HepG2 (cell line): ENCODE results near the gene TPGS1. TPM values are rescaled to one million over a fixed set of nuclear protein-coding genes. Genes with fewer than 3 reads are reported as not detected.

Source experiments
- ATAC-seq: fragments of 200-7000 bp; cut with Tn5 transposase; 3 replicates; pipeline ENCODE4 v1.9.1; 2020; ENCODE audit warnings: mild to moderate bottlenecking, moderate library complexity
- BruUV-seq: library from RNA; stranded (reverse); fragments of 400-500 nt; replicated peaks from 2 replicates; lab custom pipeline; 2021; lab: Mats Ljungman, UMichigan
- CTCF ChIA-PET: fragments of 300-600 bp; formaldehyde crosslinking; extraction: SDS; loops from one replicate; lab custom pipeline; 2021; ENCODE audit warnings: low total read pairs, inconsistent platforms, low intra/inter-chr PET ratio; lab: Yijun Ruan, JAX
- POLR2A ChIA-PET: fragments of 350-600 bp; sonication (Branson Sonifier 250); formaldehyde crosslinking; loops from one replicate; lab custom pipeline; 2020; ENCODE audit warnings: antibody characterized with exemption, inconsistent platforms; lab: Yijun Ruan, JAX
- DNase-seq: peaks from one replicate; pipeline ENCODE4 v3.0.0-alpha.2; 2015; ENCODE audit warnings: low spot score
- FAIRE-seq: peaks from 3 replicates; lab custom pipeline; 2011; peaks lifted over from hg19 to GRCh38; lab: Jason Lieb, UNC
- H2AFZ ChIP-seq: one replicate; pipeline ENCODE4 v1.6.1; 2011; ENCODE audit warnings: low read length, inconsistent platforms
- H3K27ac ChIP-seq: fragments of 300-600 bp; 3 replicates; pipeline ENCODE4 v1.8.0; 2011; ENCODE audit warnings: mixed run types, mild to moderate bottlenecking, mixed read lengths, low read length, inconsistent platforms; ENCODE audit not compliant: insufficient read depth; ENCODE audit errors: extremely low read length
- H3K27me3 ChIP-seq, 2 experiments: fragments of 200-600 bp in 1 of 2; 2 replicates in 1 of 2; 3 replicates in 1 of 2; pipeline versions ENCODE4 v1.6.0 to v1.8.0; 2011; ENCODE audit warnings: low read length in 2 of 2, mild to moderate bottlenecking in 2 of 2, moderate library complexity in 2 of 2, inconsistent platforms in 1 of 2; ENCODE audit not compliant: insufficient read depth in 2 of 2, control insufficient read depth in 1 of 2
- H3K36me3 ChIP-seq, 2 experiments: fragments of 200-600 bp in 1 of 2; replicated peaks in 1 of 2; 2 replicates in 1 of 2; 3 replicates in 1 of 2; pipeline versions ENCODE4 v1.5.1 to v1.8.0; 2011; ENCODE audit warnings: low read length in 2 of 2, inconsistent platforms in 1 of 2; ENCODE audit not compliant: insufficient read depth in 2 of 2, control insufficient read depth in 1 of 2
- H3K4me1 ChIP-seq: 2 replicates; pipeline ENCODE4 v1.5.1; 2012; ENCODE audit warnings: low read length, inconsistent platforms; ENCODE audit not compliant: insufficient read depth
- H3K4me2 ChIP-seq: 2 replicates; pipeline ENCODE4 v1.6.0; 2011; ENCODE audit warnings: low read depth, low read length, inconsistent platforms
- H3K4me3 ChIP-seq, 3 experiments: fragments of 200-600 bp in 1 of 3; sonication (generic), shearing (Covaris generic) in 1 of 3; replicated peaks in 1 of 3; 2 replicates each; pipeline ENCODE4 v1.5.1; 2011 to 2016; ENCODE audit warnings: low read length in 3 of 3, inconsistent platforms in 2 of 3, low read depth in 2 of 3, mild to moderate bottlenecking in 2 of 3, control low read depth in 1 of 3, mixed read lengths in 1 of 3; ENCODE audit not compliant: insufficient read depth in 1 of 3
- H3K79me2 ChIP-seq: one replicate; pipeline ENCODE4 v1.6.1; 2011; ENCODE audit warnings: low read length, inconsistent platforms; ENCODE audit not compliant: insufficient read depth
- H3K9ac ChIP-seq: 2 replicates; pipeline ENCODE4 v1.6.0; 2011; ENCODE audit warnings: mild to moderate bottlenecking, low read depth, low read length, inconsistent platforms; ENCODE audit not compliant: insufficient read depth
- H3K9me3 ChIP-seq: 2 replicates; pipeline ENCODE4 v1.5.1; 2012; ENCODE audit warnings: mild to moderate bottlenecking, low read length
- H4K20me1 ChIP-seq: 2 replicates; pipeline ENCODE4 v1.6.0; 2011; ENCODE audit warnings: inconsistent platforms, mild to moderate bottlenecking, low read length, moderate library complexity; ENCODE audit not compliant: insufficient read depth
- HNRNPK ChIP-seq: fragments of 200-400 bp; formaldehyde crosslinking; IDR thresholded peaks from 2 replicates; pipeline ENCODE4 v1.6.1; 2018; ENCODE audit warnings: low read length, low read depth, moderate library complexity, mild to moderate bottlenecking; ENCODE audit not compliant: poor library complexity, severe bottlenecking
- KMT2B ChIP-seq: IDR thresholded peaks from 2 replicates; pipeline ENCODE4 v1.6.1; 2016; ENCODE audit warnings: missing genetic modification reagents, missing compliant biosample characterization
- MTF1 ChIP-seq: sonication (generic); formaldehyde crosslinking; IDR thresholded peaks from 2 replicates; pipeline ENCODE4 v1.5.0; 2020; ENCODE audit warnings: missing genetic modification reagents
- NONO ChIP-seq, 2 experiments: fragments of 450-650 bp in 1 of 2; sonication (generic) in 1 of 2; formaldehyde crosslinking in 1 of 2; IDR thresholded peaks in 1 of 2; conservative IDR thresholded peaks in 1 of 2; 2 replicates each; pipeline versions ENCODE4 v1.6.1 to v1.8.0; 2017 to 2022; ENCODE audit warnings: mild to moderate bottlenecking in 1 of 2, missing genetic modification reagents in 1 of 2, moderate library complexity in 1 of 2
- PAWR ChIP-seq: sonication (generic); formaldehyde crosslinking; IDR thresholded peaks from 2 replicates; pipeline ENCODE4 v1.4.0; 2020; ENCODE audit warnings: missing genetic modification reagents, mild to moderate bottlenecking, borderline replicate concordance
- PCBP2 ChIP-seq: fragments of 200-400 bp; formaldehyde crosslinking; optimal IDR thresholded peaks from 2 replicates; pipeline ENCODE3; 2018; ENCODE audit warnings: low read length, low read depth; ENCODE audit not compliant: poor library complexity, severe bottlenecking
- SRSF4 ChIP-seq: fragments of 200-400 bp; formaldehyde crosslinking; IDR thresholded peaks from one replicate; pipeline ENCODE4 v1.6.1; 2018; ENCODE audit warnings: mild to moderate bottlenecking, low read depth, low read length, moderate library complexity; ENCODE audit not compliant: poor library complexity, severe bottlenecking
- ZBTB7B ChIP-seq: sonication (generic); formaldehyde crosslinking; IDR thresholded peaks from 2 replicates; pipeline ENCODE4 v1.4.0; 2020; ENCODE audit warnings: missing genetic modification reagents
- ZNF143 ChIP-seq: sonication (generic); formaldehyde crosslinking; IDR thresholded peaks from 2 replicates; pipeline ENCODE4 v1.4.0; 2020; ENCODE audit warnings: missing genetic modification reagents
- ZNF460 ChIP-seq: sonication (generic); formaldehyde crosslinking; IDR thresholded peaks from 2 replicates; pipeline ENCODE4 v1.5.1; 2020; ENCODE audit warnings: missing genetic modification reagents, mild to moderate bottlenecking, borderline replicate concordance
- ZNF510 ChIP-seq: sonication (generic); formaldehyde crosslinking; IDR thresholded peaks from 2 replicates; pipeline ENCODE4 v1.4.0; 2020; ENCODE audit warnings: low read depth, mild to moderate bottlenecking, missing genetic modification reagents
- ZNF564 ChIP-seq: sonication (generic); formaldehyde crosslinking; IDR thresholded peaks from 2 replicates; pipeline ENCODE4 v1.8.1; 2023; ENCODE audit warnings: mild to moderate bottlenecking, missing genetic modification reagents
- ZNF614 ChIP-seq: IDR thresholded peaks from 2 replicates; pipeline ENCODE4 v1.6.1; 2018; ENCODE audit warnings: missing biosample characterization, missing genetic modification reagents, inconsistent platforms, borderline replicate concordance
- ZNF644 ChIP-seq: IDR thresholded peaks from 2 replicates; pipeline ENCODE4 v1.6.1; 2016; ENCODE audit warnings: low read depth
- ZNF83 ChIP-seq: sonication (generic); formaldehyde crosslinking; IDR thresholded peaks from 2 replicates; pipeline ENCODE4 v1.4.0; 2020; ENCODE audit warnings: missing genetic modification reagents, mild to moderate bottlenecking, borderline replicate concordance
- WGBS: methylation state at CpG from one replicate; pipeline ENCODE4 v1.1.6; 2017; ENCODE audit warnings: low lambda C conversion rate; 5-methylcytosine and 5-hydroxymethylcytosine counted together
- in situ Hi-C: cut with HindIII; loops from 2 replicates; pipeline ENCODE4 v1.10.0; 2017; ENCODE audit warnings: low pct_unique_long_range_greater_than_20kb; ENCODE audit not compliant: extremely low pct_ligation_motif_present
- intact Hi-C: fragments of 100-400 bp; cut with micrococcal nuclease; formaldehyde crosslinking; loops from one replicate; pipeline ENCODE4 v1.10.0; 2022; ENCODE audit not compliant: unreplicated experiment
- polyA plus RNA-seq, 8 experiments: library from polyadenylated mRNA; depleted of rRNA in 3 of 8; stranded (reverse) in 7 of 8; unstranded in 1 of 8; fragments of >200 nt; fragmentation: Illumina TruSeq in 4 of 8; extraction: Trizol in 4 of 8; gene quantifications; 2 replicates each; pipeline versions ENCODE4 v1.2.1 to v1.2.3, GENCODE V29; 2011 to 2016; ENCODE audit warnings: low read depth in 4 of 8, missing spikeins in 1 of 8, mixed read lengths in 1 of 8; ENCODE audit not compliant: insufficient read depth in 1 of 8
- total RNA-seq, 5 experiments: library from RNA; depleted of rRNA; stranded (reverse); fragments of >200 nt; fragmentation: Illumina TruSeq; extraction: Trizol; gene quantifications; 2 replicates each; pipeline ENCODE4 v1.2.3, GENCODE V29; 2016; ENCODE audit warnings: low read depth in 1 of 5
- TF ChIP-seq, protein P1 (sequence below): sonication (generic); formaldehyde crosslinking; IDR thresholded peaks from 2 replicates; pipeline ENCODE4 v1.5.1; 2020; ENCODE audit warnings: missing genetic modification reagents, mild to moderate bottlenecking, borderline replicate concordance

The TPGS1 gene
- total and polyA plus RNA-seq, 2 of the 13 experiments (the other 11 are each of a cell fraction or from before 2014, with no cell fraction given): 1.1 to 6.2 TPM

DNA sequence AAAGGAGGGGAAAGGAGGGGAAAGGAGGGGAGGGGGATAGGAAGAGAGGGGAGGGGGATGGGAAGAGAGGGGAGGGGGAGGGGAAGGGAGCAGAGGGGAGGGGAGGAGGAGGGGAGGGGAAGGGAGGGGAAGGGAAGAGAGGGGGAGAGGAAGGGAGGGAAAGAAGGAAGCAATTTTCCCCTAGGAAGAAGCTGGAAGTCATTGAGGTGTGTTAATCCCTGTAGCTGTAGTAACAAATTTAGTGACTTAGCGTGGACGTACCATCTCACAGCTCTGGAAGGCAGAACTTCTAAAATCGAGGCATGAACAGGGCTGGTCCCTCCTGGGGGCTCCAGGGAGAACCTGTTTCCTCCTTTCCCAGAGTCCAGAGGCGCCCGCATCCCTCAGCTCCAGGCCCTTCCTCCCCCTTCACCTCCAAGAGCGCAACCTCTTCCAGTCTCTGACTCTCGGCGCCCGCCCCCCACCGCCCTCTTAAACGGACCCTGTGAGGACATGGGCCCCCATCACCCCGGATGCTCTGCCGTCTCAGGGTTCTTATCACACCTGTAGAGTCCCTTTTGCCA, 18.6 kb downstream of the TPGS1 start:
- Histone ChIP-seq H2AFZ (no peak overlapping the region), H3K4me2 (no peak overlapping the region), H3K9ac (no peak overlapping the region), H3K36me3 (no peaks in the 10 kb centered on the region), H4K20me1 (no peaks in the 10 kb centered on the region), H3K27me3 (no peaks in the 10 kb centered on the region), H3K79me2 (no peaks in the 10 kb centered on the region), H3K9me3 (no peaks in the 10 kb centered on the region), H3K27ac (no peak overlapping the region), H3K4me3 (no peak overlapping the region), H3K4me1 (peaks cover 72% of the 10 kb centered on the region)
- no peak for DNase-seq
- FAIRE-seq: no peak
- BruUV-seq: no TSS peak
- ATAC-seq: no peak
- ChIA-PET POLR2A (no interaction called here), CTCF (no interaction called here)
- TF ChIP-seq ZBTB7B (CRISPR knock-in tag) (no peak), HNRNPK (peak; percentile 98), PCBP2 (peak; percentile 79)
- TF ChIP-seq, protein P1, sequence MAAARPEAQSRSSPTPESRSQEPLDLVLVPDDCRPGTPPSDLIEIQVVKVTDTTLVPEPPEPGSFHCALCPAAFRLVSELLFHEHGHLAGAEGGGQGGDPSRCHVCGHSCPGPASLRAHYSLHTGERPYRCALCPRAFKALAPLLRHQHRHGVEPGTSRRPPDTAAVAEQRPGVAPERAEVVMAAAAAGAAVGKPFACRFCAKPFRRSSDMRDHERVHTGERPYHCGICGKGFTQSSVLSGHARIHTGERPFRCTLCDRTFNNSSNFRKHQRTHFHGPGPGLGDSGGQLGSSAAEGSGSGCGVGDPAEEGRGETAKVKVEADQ (CRISPR knock-in tag): no peak
- intact Hi-C loops: no loop called here
- in situ Hi-C loops: no loop called here
- 83% methylated on average over 12 of the region's 13 CpGs for WGBS

DNA sequence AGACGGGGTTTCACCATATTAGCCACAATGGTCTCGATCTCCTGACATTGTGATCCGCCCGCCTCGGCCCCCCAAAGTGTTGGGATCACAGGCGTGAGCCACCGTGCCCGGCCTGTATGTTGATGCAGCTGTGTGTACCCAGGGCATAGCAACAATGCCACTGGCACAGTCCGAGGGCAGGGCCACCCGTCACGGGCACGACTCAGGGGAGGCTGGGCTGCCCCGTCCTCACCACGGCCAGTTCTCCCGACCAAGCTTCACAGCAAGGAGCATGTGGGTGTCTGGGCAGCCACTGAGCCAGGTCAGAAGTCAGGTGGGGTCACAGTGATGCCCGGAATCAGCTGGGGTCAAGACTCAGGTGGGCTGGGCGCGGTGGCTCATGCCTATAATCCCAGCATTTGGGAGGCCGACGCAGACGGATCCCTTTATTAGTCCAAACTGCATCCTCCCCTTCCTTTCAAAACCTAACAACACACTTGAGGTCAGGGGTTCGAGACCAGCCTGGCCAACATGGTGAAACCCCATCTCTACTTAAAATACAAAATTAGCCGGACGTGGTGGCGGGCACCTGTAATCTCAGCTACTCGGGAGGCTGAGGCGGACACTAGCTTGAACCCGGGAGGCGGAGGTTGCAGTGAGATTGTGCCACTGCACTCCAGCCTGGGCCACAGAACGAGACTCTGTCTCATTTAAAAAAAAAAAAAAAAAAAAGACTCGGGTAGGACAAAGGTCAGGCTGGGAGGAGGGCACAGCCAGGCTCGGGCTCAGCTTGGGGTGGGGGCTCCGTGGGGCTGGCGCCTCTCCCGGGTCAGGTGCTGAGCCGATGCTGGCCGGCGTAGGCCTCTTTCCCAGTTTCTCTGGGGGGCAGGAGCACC, 23.1 kb downstream of the TPGS1 start:
- peak overlapping the region; percentile 94 for H3K27ac ChIP-seq
- peak overlapping the region; percentile 63 to 95 (median 87) for H3K4me3 ChIP-seq
- intact Hi-C loops: no loop called here
- ATAC-seq: no peak
- in situ Hi-C loops: no loop called here
- 62% methylated on average over 35 of the region's 38 CpGs for WGBS
- BruUV-seq: TSS peak; percentile 91
- H4K20me1 ChIP-seq: peaks cover 20% of the 10 kb centered on the region; the same call in 1 of the 2 replicates
- H3K79me2 ChIP-seq: peaks cover 33% of the 10 kb centered on the region
- POLR2A ChIA-PET: interaction anchor here (0.8 to 3.7 kb wide), 17 partner anchors 9 to 222 kb away, joined by 3 to 33 read pairs (median 5); partner anchors contain the start of genes BSG, POLRMT and TPGS1
- no peaks in the 10 kb centered on the region for H3K27me3 ChIP-seq
- FAIRE-seq: no peak
- H3K9ac ChIP-seq: peak overlapping the region; percentile 83
- peaks cover 2 to 4% of the 10 kb centered on the region in 2 experiments; a peak in 3 of 5 replicates for H3K36me3 ChIP-seq
- H3K4me1 ChIP-seq: peaks cover 60% of the 10 kb centered on the region
- no peaks in the 10 kb centered on the region for H3K9me3 ChIP-seq
- no peak overlapping the region for H2AFZ ChIP-seq
- DNase-seq: no peak
- CTCF ChIA-PET: interaction anchor here (0.6 kb wide), 1 partner anchor 50 kb away, joined by 3 read pairs; no protein-coding TSS in a partner anchor
- H3K4me2 ChIP-seq: peak overlapping the region; percentile 76
- no peak for TF ChIP-seq SRSF4
- 0 out of 2 replicates have a peak, but pooled peaks have one; percentile 41 for TF ChIP-seq ZNF83 (CRISPR knock-in tag)
- no peak for TF ChIP-seq NONO (IDR thresholded peaks at IDR 0.05)
- TF ChIP-seq NONO (CRISPR knock-in tag; conservative IDR thresholded peaks at IDR 0.05): no peak
- no peak for TF ChIP-seq PAWR (CRISPR knock-in tag)
- TF ChIP-seq ZNF510: 0 out of 2 replicates have a peak, but pooled peaks have one; percentile 25
- TF ChIP-seq ZNF614 (CRISPR knock-in tag): peak; percentile 41; the same call in 1 of the 2 replicates
- TF ChIP-seq ZNF644 (CRISPR knock-in tag): no peak
- TF ChIP-seq ZNF460: peak; percentile 99
- TF ChIP-seq ZNF564 (CRISPR knock-in tag): no peak
- TF ChIP-seq KMT2B (CRISPR knock-in tag): no peak
- TF ChIP-seq MTF1 (CRISPR knock-in tag): no peak
- TF ChIP-seq ZNF143: no peak
